ENCODE measurements around the gene CTIF.

CTIF gene

GRCh38 chr18:48538531-48539405, at the start of gene CTIF:
Gene CTIF (plus strand): TSS chr18:48539031. CDS start chr18:48619566, 80,535 bp downstream.
- DNase-seq = peak; percentile 99
- H3K36me3 ChIP-seq (replicated peaks) = no peaks in the 10 kb centered on the region
- no peaks in the 10 kb centered on the region for H3K27me3 ChIP-seq (replicated peaks)
- peak within 1 kb of the TSS; percentile 85 for H3K4me3 ChIP-seq (ENCODE audit: low read depth, low read length)
- H3K27ac ChIP-seq = peak within 1 kb of the TSS; percentile 59
- in situ Hi-C loops (cut with HindIII; ENCODE audit: low pct_ligation_motif_present, low sequenced_read_pairs) = no loop called here
- no peak for TF ChIP-seq CTCF (IDR thresholded peaks at IDR 0.05; ENCODE audit: low read depth, low read length, missing control alignments)

- in situ Hi-C loops (cut with HindIII; ENCODE audit: low pct_ligation_motif_present, low sequenced_read_pairs) = no loop called here
- no peaks in the 10 kb centered on the region for H3K27me3 ChIP-seq (replicated peaks)
- H3K36me3 ChIP-seq (replicated peaks) = no peaks in the 10 kb centered on the region
- peak; percentile 47 for DNase-seq
- no peak overlapping the region for H3K4me3 ChIP-seq (ENCODE audit: low read depth, low read length)
- TF ChIP-seq CTCF (IDR thresholded peaks at IDR 0.05; ENCODE audit: low read depth, low read length, missing control alignments) = no peak
- no peak overlapping the region for H3K27ac ChIP-seq
Observed at GRCh38 chr18:48490641-48491293, 48.1 kb upstream of the CTIF start.

GRCh38 chr18:48492880-48493279, 46.0 kb upstream of the CTIF start:
- no peak overlapping the region for H3K27ac ChIP-seq
- DNase-seq = no peak
- in situ Hi-C loops (cut with HindIII; ENCODE audit: low pct_ligation_motif_present, low sequenced_read_pairs) = no loop called here

GRCh38 chr18:48493434-48494230, 45.2 kb upstream of the CTIF start:
- no peak for DNase-seq
- Histone ChIP-seq H3K4me3 (ENCODE audit: low read depth, low read length) (no peak overlapping the region), H3K27ac (no peak overlapping the region), H3K36me3 (replicated peaks) (no peaks in the 10 kb centered on the region), H3K27me3 (replicated peaks) (no peaks in the 10 kb centered on the region)
- no peak for TF ChIP-seq CTCF (IDR thresholded peaks at IDR 0.05; ENCODE audit: low read depth, low read length, missing control alignments)
- in situ Hi-C loops (cut with HindIII; ENCODE audit: low pct_ligation_motif_present, low sequenced_read_pairs) = no loop called here

More at GRCh38 chr18:48492880-48493279, 46.0 kb upstream of the CTIF start:
- no peak for TF ChIP-seq CTCF (IDR thresholded peaks at IDR 0.05; ENCODE audit: low read depth, low read length, missing control alignments)
- Histone ChIP-seq H3K4me3 (ENCODE audit: low read depth, low read length) (no peak overlapping the region), H3K27me3 (replicated peaks) (no peaks in the 10 kb centered on the region), H3K36me3 (replicated peaks) (no peaks in the 10 kb centered on the region)

GRCh38 chr18:48497863-48498262, 41.0 kb upstream of the CTIF start:
- Histone ChIP-seq H3K4me3 (ENCODE audit: low read depth, low read length) (no peak overlapping the region), H3K27me3 (replicated peaks) (no peaks in the 10 kb centered on the region), H3K36me3 (replicated peaks) (no peaks in the 10 kb centered on the region), H3K27ac (no peak overlapping the region)
- in situ Hi-C loops (cut with HindIII; ENCODE audit: low pct_ligation_motif_present, low sequenced_read_pairs) = no loop called here
- no peak for TF ChIP-seq CTCF (IDR thresholded peaks at IDR 0.05; ENCODE audit: low read depth, low read length, missing control alignments)
- DNase-seq = no peak

All from brain microvascular endothelial cell (primary cell).